HepG2 (cell line): Measurements from ENCODE around the gene SESN1. TPM values are rescaled to one million over a fixed set of nuclear protein-coding genes. Genes with fewer than 3 reads are reported as not detected.

Experiments used
- AKAP8 ChIP-seq: sonication (generic); formaldehyde crosslinking; IDR thresholded peaks from 2 replicates; pipeline ENCODE4 v1.5.1; 2020; ENCODE audit warnings: mild to moderate bottlenecking, missing genetic modification reagents
- CBX1 ChIP-seq: IDR thresholded peaks from one replicate; pipeline ENCODE4 v1.6.1; 2016; ENCODE audit warnings: antibody characterized with exemption, low read depth
- DMAP1 ChIP-seq: IDR thresholded peaks from 2 replicates; pipeline ENCODE4 v1.6.1; 2016
- DPF2 ChIP-seq: sonication (generic); formaldehyde crosslinking; IDR thresholded peaks from 2 replicates; pipeline ENCODE4 v1.4.0; 2020; ENCODE audit warnings: mild to moderate bottlenecking, low read depth, missing genetic modification reagents, borderline replicate concordance
- ELF4 ChIP-seq: sonication (generic); formaldehyde crosslinking; IDR thresholded peaks from 2 replicates; pipeline ENCODE4 v1.5.0; 2020; ENCODE audit warnings: missing genetic modification reagents, mild to moderate bottlenecking, moderate library complexity, borderline replicate concordance
- FOXA3 ChIP-seq: IDR thresholded peaks from 2 replicates; pipeline ENCODE4 v1.6.1; 2016; ENCODE audit warnings: missing genetic modification reagents, missing compliant biosample characterization
- FOXP1 ChIP-seq, 2 experiments: fragments of 450-650 bp in 1 of 2; IDR thresholded peaks; 2 replicates each; pipeline ENCODE4 v1.6.1; 2017 to 2018; ENCODE audit warnings: antibody characterized with exemption in 1 of 2
- HIC2 ChIP-seq: sonication (generic); formaldehyde crosslinking; IDR thresholded peaks from 2 replicates; pipeline ENCODE4 v1.9.0; 2022; ENCODE audit warnings: low read depth, missing genetic modification reagents
- KDM5A ChIP-seq: fragments of 200-600 bp; sonication (generic); IDR thresholded peaks from 2 replicates; pipeline ENCODE4 v1.7.0; 2018; ENCODE audit warnings: antibody characterized with exemption, mild to moderate bottlenecking, low read length, borderline replicate concordance
- LCORL ChIP-seq, 2 experiments: fragments of 450-650 bp in 1 of 2; sonication (generic) in 1 of 2; formaldehyde crosslinking in 1 of 2; IDR thresholded peaks; 2 replicates each; pipeline versions ENCODE4 v1.5.0 to v1.6.1; 2017 to 2020; ENCODE audit warnings: antibody characterized with exemption in 1 of 2, missing genetic modification reagents in 1 of 2
- MAF1 ChIP-seq: sonication (generic); formaldehyde crosslinking; IDR thresholded peaks from 2 replicates; pipeline ENCODE4 v1.5.0; 2020; ENCODE audit warnings: missing genetic modification reagents, borderline replicate concordance
- MLLT10 ChIP-seq: sonication (generic); formaldehyde crosslinking; IDR thresholded peaks from 2 replicates; pipeline ENCODE4 v1.4.0; 2020; ENCODE audit warnings: missing genetic modification reagents
- MTERF4 ChIP-seq: sonication (generic); formaldehyde crosslinking; IDR thresholded peaks from 2 replicates; pipeline ENCODE4 v1.8.0; 2023; ENCODE audit warnings: mild to moderate bottlenecking, missing genetic modification reagents
- NKX3-1 ChIP-seq: sonication (generic); formaldehyde crosslinking; IDR thresholded peaks from 2 replicates; pipeline ENCODE4 v1.5.0; 2020; ENCODE audit warnings: missing genetic modification reagents
- RARA ChIP-seq: IDR thresholded peaks from 2 replicates; pipeline ENCODE4 v1.6.1; 2016; ENCODE audit warnings: missing genetic modification reagents, missing compliant biosample characterization
- REL ChIP-seq: sonication (generic); formaldehyde crosslinking; conservative IDR thresholded peaks from 2 replicates; pipeline ENCODE4 v1.8.0; 2022; ENCODE audit warnings: mild to moderate bottlenecking, missing genetic modification reagents, moderate library complexity
- ZBTB2 ChIP-seq: sonication (generic); formaldehyde crosslinking; IDR thresholded peaks from 2 replicates; pipeline ENCODE4 v1.8.0; 2022; ENCODE audit warnings: low read depth, missing genetic modification reagents
- ZFY ChIP-seq: sonication (generic); formaldehyde crosslinking; IDR thresholded peaks from 2 replicates; pipeline ENCODE4 v1.4.0; 2020; ENCODE audit warnings: missing genetic modification reagents
- ZNF160 ChIP-seq: sonication (generic); formaldehyde crosslinking; IDR thresholded peaks from 2 replicates; pipeline ENCODE4 v1.8.0; 2022; ENCODE audit warnings: mild to moderate bottlenecking, inconsistent platforms, missing genetic modification reagents
- ZNF20 ChIP-seq: sonication (generic); formaldehyde crosslinking; IDR thresholded peaks from 2 replicates; pipeline ENCODE4 v1.4.0; 2020; ENCODE audit warnings: mild to moderate bottlenecking, moderate library complexity, missing genetic modification reagents
- ZNF24 ChIP-seq: fragments of 450-650 bp; IDR thresholded peaks from 2 replicates; pipeline ENCODE4 v1.6.1; 2017; ENCODE audit warnings: antibody characterized with exemption, mild to moderate bottlenecking
- ZNF354B ChIP-seq: sonication (generic); formaldehyde crosslinking; IDR thresholded peaks from 2 replicates; pipeline ENCODE4 v1.8.0; 2022; ENCODE audit warnings: mild to moderate bottlenecking, missing genetic modification reagents
- ZNF446 ChIP-seq: sonication (generic); formaldehyde crosslinking; IDR thresholded peaks from 2 replicates; pipeline ENCODE4 v1.5.0; 2020; ENCODE audit warnings: mild to moderate bottlenecking, missing genetic modification reagents
- ZNF598 ChIP-seq: sonication (generic); formaldehyde crosslinking; IDR thresholded peaks from 2 replicates; pipeline ENCODE4 v1.5.1; 2020; ENCODE audit warnings: mild to moderate bottlenecking, missing genetic modification reagents, borderline replicate concordance
- ZNF710 ChIP-seq: sonication (generic); formaldehyde crosslinking; IDR thresholded peaks from 2 replicates; pipeline ENCODE4 v1.5.0; 2020; ENCODE audit warnings: mild to moderate bottlenecking, missing genetic modification reagents, borderline replicate concordance
- polyA plus RNA-seq, 8 experiments: library from polyadenylated mRNA; depleted of rRNA in 3 of 8; stranded (reverse) in 7 of 8; unstranded in 1 of 8; fragments of >200 nt; fragmentation: Illumina TruSeq in 4 of 8; extraction: Trizol in 4 of 8; gene quantifications; 2 replicates each; pipeline versions ENCODE4 v1.2.1 to v1.2.3, GENCODE V29; 2011 to 2016; ENCODE audit warnings: low read depth in 4 of 8, missing spikeins in 1 of 8, mixed read lengths in 1 of 8; ENCODE audit not compliant: insufficient read depth in 1 of 8
- total RNA-seq, 5 experiments: library from RNA; depleted of rRNA; stranded (reverse); fragments of >200 nt; fragmentation: Illumina TruSeq; extraction: Trizol; gene quantifications; 2 replicates each; pipeline ENCODE4 v1.2.3, GENCODE V29; 2016; ENCODE audit warnings: low read depth in 1 of 5

The SESN1 gene
- total and polyA plus RNA-seq, 2 of the 13 experiments (the other 11 are each of a cell fraction or from before 2014, with no cell fraction given): 24.9 to 44.7 TPM

GRCh38 chr6:109094416-109095035 is at the start of gene SESN1 (continued):
- TF ChIP-seq ZNF160 (CRISPR knock-in tag) (no peak; the same call in 1 of the 2 replicates), FOXA3 (0 out of 2 replicates have a peak, but pooled peaks have one; percentile 21), FOXP1 (IDR thresholded peaks at IDR 0.05) (no peak), FOXP1 (CRISPR knock-in tag; IDR thresholded peaks at IDR 0.05) (no peak), DPF2 (CRISPR knock-in tag) (no peak), MTERF4 (CRISPR knock-in tag) (no peak), MAF1 (CRISPR knock-in tag) (peak; percentile 72; the same call in 1 of the 2 replicates), ZFY (CRISPR knock-in tag) (peak; percentile 91), LCORL (IDR thresholded peaks at IDR 0.05) (no peak), LCORL (CRISPR knock-in tag; IDR thresholded peaks at IDR 0.05) (0 out of 2 replicates have a peak, but pooled peaks have one; percentile 22), DMAP1 (peak; percentile 71), ZNF710 (CRISPR knock-in tag) (no peak), REL (CRISPR knock-in tag) (peak; percentile 77; the same call in 1 of the 2 replicates), ZNF24 (no peak), HIC2 (no peak; the same call in 1 of the 2 replicates), ELF4 (CRISPR knock-in tag) (no peak), ZNF20 (CRISPR knock-in tag) (no peak), ZNF354B (CRISPR knock-in tag) (no peak; the same call in none of the 2 replicates), KDM5A (peak; percentile 16; the same call in 1 of the 2 replicates), AKAP8 (CRISPR knock-in tag) (no peak; the same call in 1 of the 2 replicates), CBX1 (no peak), RARA (CRISPR knock-in tag) (no peak), ZNF446 (CRISPR knock-in tag) (peak; percentile 37; the same call in 1 of the 2 replicates), MLLT10 (CRISPR knock-in tag) (no peak), NKX3-1 (CRISPR knock-in tag) (peak; percentile 70), ZBTB2 (CRISPR knock-in tag) (0 out of 2 replicates have a peak, but pooled peaks have one; percentile 32), ZNF598 (peak; percentile 64; the same call in 1 of the 2 replicates)
